Psoas muscle (tissue), 8 donors: Measurements from ENCODE around the gene ASIC3. TPM values are rescaled to one million over a fixed set of nuclear protein-coding genes. Genes with fewer than 3 reads are reported as not detected.

ENCODE experiments used
- ATAC-seq, 4 donors: fragments of 200-7000 bp; cut with Tn5 transposase; one replicate each; pipeline ENCODE4 v1.9.1; 2020; ENCODE audit warnings: moderate library complexity in 3 of 4, mild to moderate bottlenecking in 2 of 4
- DNase-seq, 2 donors: peaks; one replicate each; pipeline ENCODE4 v3.0.0-alpha.2; 2020
- H3K27ac ChIP-seq: fragments of 200-600 bp; one replicate; pipeline ENCODE4 v1.8.0; 2022
- H3K27me3 ChIP-seq, 3 donors: fragments of 200-600 bp in 1 of 3; one replicate each; pipeline versions ENCODE4 v1.6.1 to v1.8.0; 2013 to 2022; ENCODE audit warnings: low read length in 2 of 3, mild to moderate bottlenecking in 2 of 3, moderate library complexity in 1 of 3; ENCODE audit not compliant: insufficient read depth in 3 of 3
- H3K36me3 ChIP-seq, 2 donors: fragments of 200-600 bp in 1 of 2; one replicate each; pipeline versions ENCODE4 v1.6.1 to v1.8.0; 2013 to 2022; ENCODE audit warnings: low read depth in 1 of 2, mild to moderate bottlenecking in 1 of 2, moderate library complexity in 1 of 2; ENCODE audit not compliant: insufficient read depth in 1 of 2
- H3K4me1 ChIP-seq: fragments of 200-600 bp; one replicate; pipeline ENCODE4 v1.8.0; 2022
- H3K4me3 ChIP-seq: fragments of 200-600 bp; one replicate; pipeline ENCODE4 v1.8.0; 2022; ENCODE audit warnings: mild to moderate bottlenecking
- H3K9me3 ChIP-seq: fragments of 200-600 bp; one replicate; pipeline ENCODE4 v1.8.0; 2022
- CTCF ChIP-seq: fragments of 200-600 bp; IDR thresholded peaks from one replicate; pipeline ENCODE4 v1.8.0; 2022; ENCODE audit warnings: antibody characterized with exemption
- WGBS, 3 donors: extraction: QIAGEN DNeasy Blood & Tissue Kit; methylation state at CpG; one replicate each; pipeline versions ENCODE4 v1.1.6 to v1.1.7; 2013; 5-methylcytosine and 5-hydroxymethylcytosine counted together
- intact Hi-C, 2 donors: fragments of 100-400 bp; cut with DNase I; formaldehyde crosslinking; loops; one replicate each; pipeline versions ENCODE4 v1.11.0 to v1.14.2; 2022
- long read RNA-seq, 2 donors: library from polyadenylated mRNA; unstranded; transcript quantifications; one replicate each; pipeline ENCODE4 v2.0.0, GENCODE V29; 2021
- polyA plus RNA-seq, 3 donors: library from polyadenylated mRNA; stranded (reverse); fragments of 200-250 nt; gene quantifications; one replicate each; pipeline ENCODE4 v1.2.3, GENCODE V29; 2013
- total RNA-seq, 4 donors: library from RNA; stranded (reverse); fragmentation: NEBNext Ultra II Directional in 2 of 4; extraction: Animal tissue kit (Norgen Biotek cat#: 25700) in 2 of 4; gene quantifications; one replicate each; pipeline versions ENCODE4 v1.2.1 to v1.2.4, GENCODE V29; 2021 to 2023
- donor health status: healthy with polysubstance abuse.
- donor health status: DM: no; HTN: no; CAD: no; lungs with moderate emphysema.
- donor health status: Bipolar disorder and iron deficiency.
- donor health status: healthy.
- donor health status: DM: yes; HTN: yes; CAD: no.
- donor health status: DM: no; HTN: no; CAD: no.
- donor health status: DM: no; HTN: no; CAD: no.
- donor health status: DM: yes; HTN: yes; CAD: no.

The ASIC3 gene
- total RNA-seq (1 to 10 TPM; 2.1 to 6.2 (median 3.9) TPM), polyA plus RNA-seq (1 to 10 TPM; 1.8 to 5.0 (median 1.8) TPM)
- long read RNA-seq, donor 1, result 0 reads
- long read RNA-seq, donor 2, partial matches to known transcripts, result 1 of 1 reads
- long read RNA-seq, donor 2, other reads (novel, unspliced or antisense), result 0 of 1 reads

- Histone ChIP-seq H3K9me3 (no peaks in the 10 kb centered on the region), H3K36me3 (peaks cover 0 to 26% of the 10 kb centered on the region in 2 donors), H3K27ac (no peak within 1 kb of the TSS), H3K4me1 (no peaks in the 10 kb centered on the region), H3K27me3 (peaks cover 0 to 2% (median 0%) of the 10 kb centered on the region in 3 donors), H3K4me3 (no peak within 1 kb of the TSS)
- WGBS, 3 donors, result 36 to 54% (median 41%) methylated on average over 15 to 22 of the region's 22 CpGs
- intact Hi-C loops, result no loop called here
- no peak for TF ChIP-seq CTCF
- ATAC-seq (no peak), DNase-seq (no peak)
Measured at GRCh38 chr7:151047976-151048815, at the start of gene ASIC3. Gene ASIC3 (plus strand): TSS chr7:151048531. CDS start chr7:151048886, 355 bp downstream.

GRCh38 chr7:150999001-150999400 lies 49.3 kb upstream of the ASIC3 start:
- Histone ChIP-seq H3K27ac (no peak overlapping the region), H3K9me3 (no peaks in the 10 kb centered on the region), H3K4me1 (no peaks in the 10 kb centered on the region), H3K4me3 (no peak overlapping the region), H3K27me3 (peaks cover 0 to 13% (median 4%) of the 10 kb centered on the region in 3 donors), H3K36me3 (no peaks in the 10 kb centered on the region)
- ATAC-seq, result no peak
- intact Hi-C loops, result no loop called here
- no peak for TF ChIP-seq CTCF
- WGBS, 3 donors, result 89 to 95% (median 90%) methylated on average over 12 of the region's 12 CpGs
- DNase-seq, result no peak

GRCh38 chr7:150999497-151000230 lies 48.7 kb upstream of the ASIC3 start:
- TF ChIP-seq CTCF, result no peak
- Histone ChIP-seq H3K27me3 (peaks cover 0 to 13% (median 4%) of the 10 kb centered on the region in 3 donors), H3K4me3 (no peak overlapping the region), H3K27ac (no peak overlapping the region), H3K36me3 (no peaks in the 10 kb centered on the region), H3K4me1 (no peaks in the 10 kb centered on the region), H3K9me3 (no peaks in the 10 kb centered on the region)
- intact Hi-C loops, result no loop called here
- WGBS, 3 donors, result 94 to 98% (median 94%) methylated on average over 4 to 5 of the region's 5 CpGs
- DNase-seq, result no peak
- no peak for ATAC-seq

GRCh38 chr7:151000897-151001495 lies 47.3 kb upstream of the ASIC3 start:
- Histone ChIP-seq H3K4me1 (no peaks in the 10 kb centered on the region), H3K27ac (no peak overlapping the region), H3K27me3 (peaks cover 0 to 13% (median 4%) of the 10 kb centered on the region in 3 donors), H3K9me3 (no peaks in the 10 kb centered on the region), H3K36me3 (no peaks in the 10 kb centered on the region), H3K4me3 (no peak overlapping the region)
- WGBS, 3 donors, result 90 to 95% (median 90%) methylated on average over 13 of the region's 13 CpGs
- DNase-seq (no peak), ATAC-seq (no peak)
- no peak for TF ChIP-seq CTCF
- intact Hi-C loops, result no loop called here
